Stomach (tissue), 4 donors: ENCODE measurements around the gene CRACR2B.
A peak's percentile ranks its signal among the peaks of the same experiment; 100 is the strongest.

Experiments used
- CTCF ChIP-seq, 7 experiments: fragments of 450-650 bp in 4 of 7; fragments of 200-600 bp in 3 of 7; sonication (generic) in 3 of 7; IDR thresholded peaks; one replicate each; pipeline ENCODE4 v1.5.1; 2016 to 2019; ENCODE audit warnings: antibody characterized with exemption in 7 of 7, control low read depth in 2 of 7, mild to moderate bottlenecking in 1 of 7
- POLR2A ChIP-seq, 4 donors: fragments of 450-650 bp; IDR thresholded peaks; one replicate each; pipeline ENCODE4 v1.6.1; 2016; ENCODE audit warnings: antibody characterized with exemption in 4 of 4, control low read depth in 2 of 4, mild to moderate bottlenecking in 1 of 4, moderate library complexity in 1 of 4
- POLR2AphosphoS5 ChIP-seq, 3 donors: sonication (generic); formaldehyde crosslinking; IDR thresholded peaks; one replicate each; pipeline ENCODE4 v1.6.1; 2016; ENCODE audit warnings: antibody characterized with exemption in 3 of 3

- TF ChIP-seq CTCF (IDR thresholded peaks at IDR 0.05), result peak in 4 of 7 experiments; percentile 5 to 20 (median 16)
- no peak for TF ChIP-seq POLR2A (IDR thresholded peaks at IDR 0.05)
- no peak for TF ChIP-seq POLR2AphosphoS5 (IDR thresholded peaks at IDR 0.05)
These were observed 10.9 kb downstream of the CRACR2B start for GRCh38 chr11:838441-839279.
